IPS-18a (cell line): ENCODE measurements around the gene ZDHHC11.

Source experiments
- H3K27ac ChIP-seq: one replicate; pipeline ENCODE4 v1.5.1; 2013; ENCODE audit warnings: low read length
- H3K27me3 ChIP-seq: one replicate; pipeline ENCODE4 v1.6.1; 2013; ENCODE audit warnings: mild to moderate bottlenecking, low read length; ENCODE audit not compliant: control insufficient read depth, insufficient read depth
- H3K36me3 ChIP-seq: one replicate; pipeline ENCODE4 v1.6.1; 2013; ENCODE audit warnings: low read depth, low read length; ENCODE audit not compliant: control insufficient read depth
- H3K4me1 ChIP-seq: one replicate; pipeline ENCODE4 v1.6.1; 2013; ENCODE audit warnings: low read depth, low read length; ENCODE audit not compliant: control insufficient read depth
- H3K4me3 ChIP-seq: one replicate; pipeline ENCODE4 v1.5.1; 2013; ENCODE audit warnings: low read length
- H3K9ac ChIP-seq: one replicate; pipeline ENCODE4 v1.6.1; 2013; ENCODE audit warnings: mild to moderate bottlenecking, low read length, moderate library complexity
- H3K9me3 ChIP-seq: one replicate; pipeline ENCODE4 v1.6.1; 2013; ENCODE audit warnings: low read depth, low read length; ENCODE audit not compliant: control insufficient read depth

The ZDHHC11 gene, protein sequence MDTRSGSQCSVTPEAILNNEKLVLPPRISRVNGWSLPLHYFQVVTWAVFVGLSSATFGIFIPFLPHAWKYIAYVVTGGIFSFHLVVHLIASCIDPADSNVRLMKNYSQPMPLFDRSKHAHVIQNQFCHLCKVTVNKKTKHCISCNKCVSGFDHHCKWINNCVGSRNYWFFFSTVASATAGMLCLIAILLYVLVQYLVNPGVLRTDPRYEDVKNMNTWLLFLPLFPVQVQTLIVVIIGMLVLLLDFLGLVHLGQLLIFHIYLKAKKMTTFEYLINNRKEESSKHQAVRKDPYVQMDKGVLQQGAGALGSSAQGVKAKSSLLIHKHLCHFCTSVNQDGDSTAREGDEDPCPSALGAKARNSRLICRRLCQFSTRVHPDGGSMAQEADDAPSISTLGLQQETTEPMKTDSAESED

DNA sequence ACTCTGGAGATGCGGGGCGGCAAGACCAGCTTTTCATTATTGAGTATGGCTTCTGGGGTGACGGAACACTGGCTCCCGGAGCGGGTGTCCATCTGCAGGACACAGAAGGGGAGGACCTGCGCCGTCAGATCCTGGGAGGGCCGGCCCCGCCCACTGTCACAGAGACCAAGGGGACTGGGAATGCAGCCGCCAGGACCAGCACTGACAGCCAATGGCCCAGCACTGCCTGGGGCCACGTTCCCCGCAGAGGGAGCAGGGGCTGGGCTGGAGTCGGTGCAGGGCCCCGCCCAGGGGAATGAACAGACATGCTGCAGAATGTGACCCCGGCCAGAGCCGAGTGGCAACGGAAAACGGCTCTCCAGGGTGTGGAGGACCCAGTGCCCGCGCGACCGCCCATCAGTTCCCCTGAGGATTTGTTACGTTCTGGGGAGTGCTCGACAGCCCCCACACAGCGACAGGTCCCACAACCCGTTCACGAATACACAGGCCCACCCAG is at the start of gene ZDHHC11:
TSS of gene ZDHHC11 (minus strand) at position 476 of the 496 bp plus-strand sequence. CDS start at position 92, 384 bp downstream.
- Histone ChIP-seq H3K27ac (no peak within 1 kb of the TSS), H3K9me3 (no peaks in the 10 kb centered on the region), H3K4me3 (no peak within 1 kb of the TSS), H3K36me3 (no peaks in the 10 kb centered on the region), H3K27me3 (no peaks in the 10 kb centered on the region), H3K9ac (no peak within 1 kb of the TSS), H3K4me1 (no peaks in the 10 kb centered on the region)

DNA sequence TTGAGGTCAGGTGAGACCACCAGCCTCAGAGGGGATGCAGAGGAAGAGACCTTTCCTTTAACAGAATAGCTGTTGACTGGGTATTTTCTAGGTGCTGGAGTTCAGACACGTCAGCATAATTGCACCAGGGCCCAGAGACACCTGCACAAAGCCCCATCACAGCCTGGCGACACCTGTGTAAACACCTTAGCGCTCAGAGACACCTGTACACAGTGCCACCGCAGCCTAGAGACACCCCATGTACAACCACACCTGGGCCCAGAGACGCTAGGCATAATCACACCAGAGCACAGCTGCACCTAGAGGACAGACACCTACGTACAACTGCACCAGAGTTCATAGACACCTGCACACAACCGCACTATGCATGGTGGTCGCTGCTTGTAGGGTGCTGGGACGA is 42.9 kb upstream of the ZDHHC11 start:
- H3K9ac ChIP-seq = peak overlapping the region; percentile 94
- H3K36me3 ChIP-seq = peaks cover 48% of the 10 kb centered on the region
- no peaks in the 10 kb centered on the region for H3K4me1 ChIP-seq
- H3K9me3 ChIP-seq = no peaks in the 10 kb centered on the region
- peak overlapping the region; percentile 97 for H3K4me3 ChIP-seq
- H3K27me3 ChIP-seq = no peaks in the 10 kb centered on the region
- no peak overlapping the region for H3K27ac ChIP-seq

DNA sequence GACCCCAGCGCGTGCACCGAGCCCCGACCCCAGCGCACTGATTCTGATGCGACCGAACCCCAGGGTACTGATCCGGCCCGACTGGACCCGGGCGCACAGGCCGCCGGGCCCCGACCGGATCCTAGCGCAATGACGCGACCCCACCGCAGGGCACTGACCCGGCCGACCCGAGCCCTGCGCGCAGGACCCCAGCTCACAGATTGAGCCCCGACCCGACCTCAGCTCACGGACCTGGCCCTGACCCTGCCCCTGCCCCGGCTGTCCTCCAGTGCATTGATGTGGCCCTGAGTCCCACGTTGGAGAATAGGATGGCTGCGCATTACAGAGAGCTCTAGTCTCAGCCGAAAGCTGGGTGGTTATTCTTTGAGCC is 42.3 kb upstream of the ZDHHC11 start:
- peak overlapping the region; percentile 94 for H3K9ac ChIP-seq

DNA sequence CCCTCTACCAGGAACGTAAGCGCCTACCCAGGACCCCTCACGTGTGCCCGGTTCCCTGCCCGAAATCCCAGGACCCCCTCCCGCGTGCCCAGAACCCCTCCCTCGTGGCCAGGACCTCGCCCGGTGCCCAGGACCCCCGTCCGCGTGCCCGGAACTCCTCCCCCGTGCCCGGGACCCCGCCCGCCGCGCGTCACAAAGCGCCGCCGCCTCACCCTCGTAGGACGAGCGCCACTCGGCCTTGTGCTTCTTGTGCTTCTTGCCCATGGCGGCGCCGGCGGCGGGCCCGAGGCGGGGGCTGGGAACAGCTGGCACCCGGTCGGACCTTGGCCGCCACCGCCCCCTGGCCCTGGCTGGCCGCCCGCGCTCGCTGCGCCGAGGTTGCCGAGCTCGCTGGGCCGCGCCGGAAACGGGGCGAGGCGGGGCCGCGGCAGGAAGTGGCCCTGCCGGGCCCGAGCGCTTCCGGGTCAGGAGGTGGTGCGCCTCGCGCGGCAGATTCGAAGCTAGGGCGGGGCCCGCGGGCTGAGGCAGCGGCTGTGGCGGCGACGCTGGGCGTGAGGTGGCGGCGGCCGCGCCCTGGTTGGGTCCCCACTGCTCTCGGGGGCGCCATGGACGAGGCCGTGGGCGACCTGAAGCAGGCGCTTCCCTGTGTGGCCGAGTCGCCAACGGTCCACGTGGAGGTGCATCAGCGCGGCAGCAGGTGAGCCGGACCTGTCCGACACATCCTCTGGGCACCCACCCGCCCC is 41.8 kb upstream of the ZDHHC11 start, which contains the start of the genes BRD9 and TRIP13:
TSS of gene BRD9 (minus strand) at position 408 of the 743 bp plus-strand sequence. CDS start at position 264, 144 bp downstream.
TSS of gene TRIP13 (plus strand) at position 491 of the 743 bp plus-strand sequence. CDS start at position 606, 115 bp downstream.
- no peaks in the 10 kb centered on the region for H3K9me3 ChIP-seq
- peaks cover 59% of the 10 kb centered on the region for H3K36me3 ChIP-seq
- peak within 1 kb of the TSS; percentile 81 for H3K27ac ChIP-seq
- H3K4me3 ChIP-seq = peak within 1 kb of the TSS; percentile 97
- peak within 1 kb of the TSS; percentile 94 for H3K9ac ChIP-seq
- H3K27me3 ChIP-seq = no peaks in the 10 kb centered on the region
- no peaks in the 10 kb centered on the region for H3K4me1 ChIP-seq

More for the DNA sequence above, 42.3 kb upstream of the ZDHHC11 start:
- Histone ChIP-seq H3K4me1 (no peaks in the 10 kb centered on the region), H3K27ac (no peak overlapping the region), H3K9me3 (no peaks in the 10 kb centered on the region), H3K36me3 (peaks cover 54% of the 10 kb centered on the region), H3K4me3 (peak overlapping the region; percentile 97), H3K27me3 (no peaks in the 10 kb centered on the region)

DNA sequence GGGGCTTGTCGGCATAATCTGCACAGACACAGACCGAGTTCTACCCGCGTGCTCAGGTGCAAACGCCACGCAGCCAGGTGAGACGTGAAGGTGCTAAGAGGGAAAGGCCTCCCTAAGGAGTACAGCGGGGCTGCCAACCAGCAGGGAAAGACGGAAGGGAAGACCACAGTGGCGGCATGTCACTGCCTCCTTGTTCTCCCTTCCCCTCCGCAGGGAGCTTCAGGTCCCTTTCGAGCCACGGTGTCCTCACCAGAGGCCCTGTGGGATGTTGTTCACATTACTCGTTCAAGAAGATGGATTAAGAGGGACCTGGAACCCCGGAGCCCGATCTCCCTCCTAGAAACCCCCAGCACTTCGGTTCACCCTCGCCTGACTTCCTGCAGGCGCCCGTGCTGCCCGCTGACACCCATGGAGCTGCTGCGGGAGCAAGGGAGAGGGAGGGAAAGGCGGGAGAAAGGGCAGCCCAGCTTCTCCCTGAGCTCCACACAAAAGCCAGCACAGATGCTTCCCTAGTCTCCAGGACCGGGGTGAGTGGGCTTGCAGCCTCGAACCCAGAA is 41.1 kb upstream of the ZDHHC11 start:
- Histone ChIP-seq H3K9ac (peak overlapping the region; percentile 94), H3K9me3 (no peaks in the 10 kb centered on the region), H3K36me3 (peaks cover 64% of the 10 kb centered on the region), H3K4me1 (no peaks in the 10 kb centered on the region), H3K27me3 (no peaks in the 10 kb centered on the region), H3K4me3 (peak overlapping the region; percentile 97), H3K27ac (peak overlapping the region; percentile 81)

DNA sequence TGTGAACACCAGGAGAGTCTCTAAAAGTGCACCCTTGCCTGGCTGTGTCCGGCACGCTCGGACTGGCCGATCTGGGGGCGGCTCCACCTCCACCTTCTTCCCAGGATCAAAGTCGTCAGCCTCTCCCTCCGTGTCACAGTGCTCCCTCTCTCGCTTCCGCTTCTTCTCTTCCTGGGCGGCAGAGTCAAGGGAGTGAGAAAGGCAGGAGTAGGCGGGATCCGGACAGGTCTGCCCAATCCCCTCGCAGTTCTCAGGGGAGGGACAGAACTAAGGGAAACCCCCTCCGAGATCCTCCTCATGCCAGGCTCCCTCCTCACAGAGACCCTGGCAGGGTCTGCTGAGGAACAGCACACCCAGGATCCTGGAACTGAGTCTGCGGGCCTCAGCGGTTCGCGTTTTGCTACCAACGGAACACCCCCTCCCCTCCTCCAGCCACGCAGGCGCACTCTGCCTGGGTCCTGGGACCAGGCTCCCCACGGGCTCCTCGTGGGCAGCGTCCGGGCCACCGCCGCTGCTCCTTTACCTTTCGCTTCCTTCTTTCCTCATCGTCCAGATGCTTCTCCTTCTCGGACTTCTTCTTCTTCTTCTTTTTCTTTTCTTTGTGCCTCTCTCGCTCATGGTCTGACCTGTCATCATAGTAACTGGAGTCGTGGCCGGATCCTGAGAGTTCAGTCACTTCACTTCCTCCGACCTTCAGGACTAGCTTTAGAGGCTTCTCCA is 40.5 kb upstream of the ZDHHC11 start:
- peaks cover 64% of the 10 kb centered on the region for H3K36me3 ChIP-seq
- no peaks in the 10 kb centered on the region for H3K27me3 ChIP-seq
- peak overlapping the region; percentile 97 for H3K4me3 ChIP-seq
- H3K27ac ChIP-seq = no peak overlapping the region
- no peaks in the 10 kb centered on the region for H3K4me1 ChIP-seq
- no peaks in the 10 kb centered on the region for H3K9me3 ChIP-seq
- H3K9ac ChIP-seq = peak overlapping the region; percentile 94

DNA sequence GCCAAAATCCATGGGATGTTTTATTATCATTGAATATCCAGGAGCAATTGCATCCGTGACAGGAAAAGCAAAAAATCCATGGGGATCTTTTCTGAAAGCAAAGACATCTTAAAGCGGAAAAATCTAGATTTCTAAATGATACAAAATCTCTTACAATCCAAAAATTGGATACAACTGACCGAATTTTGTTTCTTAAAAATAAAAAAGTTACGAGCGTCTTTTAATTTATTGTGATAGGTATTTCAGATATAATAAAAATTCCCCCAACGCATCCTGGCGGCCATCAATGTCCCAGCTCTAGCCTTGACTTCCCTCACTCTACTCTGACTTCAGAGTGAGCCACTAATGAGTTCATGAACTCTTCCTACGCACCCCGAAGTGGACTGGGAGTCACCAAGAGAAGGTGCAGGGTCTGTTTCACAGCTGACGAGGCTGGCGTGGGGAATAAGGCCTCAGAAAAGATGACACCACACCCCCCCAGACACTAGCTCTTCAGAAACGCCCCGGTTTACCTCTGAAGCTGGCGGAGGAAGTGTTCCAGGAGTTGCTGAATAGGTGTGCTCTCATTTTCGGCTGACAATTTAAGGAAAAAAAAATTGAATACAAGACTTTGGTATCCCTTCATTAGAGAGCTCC is 38.4 kb upstream of the ZDHHC11 start:
- no peak overlapping the region for H3K4me3 ChIP-seq
- H3K4me1 ChIP-seq = no peaks in the 10 kb centered on the region
- no peak overlapping the region for H3K9ac ChIP-seq
- no peak overlapping the region for H3K27ac ChIP-seq
- H3K36me3 ChIP-seq = peaks cover 67% of the 10 kb centered on the region
- no peaks in the 10 kb centered on the region for H3K9me3 ChIP-seq
- H3K27me3 ChIP-seq = no peaks in the 10 kb centered on the region

DNA sequence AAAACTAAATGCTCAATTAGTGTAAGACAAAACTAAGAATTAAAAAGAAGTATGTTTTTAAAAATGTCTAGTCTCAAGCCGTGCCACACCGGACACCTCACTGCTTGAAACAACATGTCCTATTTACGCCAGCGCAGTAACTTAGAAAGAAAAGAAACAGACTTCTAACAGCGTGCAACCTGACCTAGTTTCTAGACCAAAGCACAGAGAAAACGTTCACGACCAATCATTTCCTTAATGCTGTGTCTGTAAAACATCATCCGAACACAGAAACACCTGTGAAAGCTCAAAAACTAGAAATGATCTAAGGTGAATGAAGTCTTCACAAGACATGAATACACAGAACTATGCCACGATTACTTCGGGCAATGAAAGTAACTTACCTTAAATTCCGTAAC is 37.9 kb upstream of the ZDHHC11 start:
- H3K36me3 ChIP-seq = peaks cover 72% of the 10 kb centered on the region
- no peaks in the 10 kb centered on the region for H3K9me3 ChIP-seq
- no peaks in the 10 kb centered on the region for H3K4me1 ChIP-seq

DNA sequence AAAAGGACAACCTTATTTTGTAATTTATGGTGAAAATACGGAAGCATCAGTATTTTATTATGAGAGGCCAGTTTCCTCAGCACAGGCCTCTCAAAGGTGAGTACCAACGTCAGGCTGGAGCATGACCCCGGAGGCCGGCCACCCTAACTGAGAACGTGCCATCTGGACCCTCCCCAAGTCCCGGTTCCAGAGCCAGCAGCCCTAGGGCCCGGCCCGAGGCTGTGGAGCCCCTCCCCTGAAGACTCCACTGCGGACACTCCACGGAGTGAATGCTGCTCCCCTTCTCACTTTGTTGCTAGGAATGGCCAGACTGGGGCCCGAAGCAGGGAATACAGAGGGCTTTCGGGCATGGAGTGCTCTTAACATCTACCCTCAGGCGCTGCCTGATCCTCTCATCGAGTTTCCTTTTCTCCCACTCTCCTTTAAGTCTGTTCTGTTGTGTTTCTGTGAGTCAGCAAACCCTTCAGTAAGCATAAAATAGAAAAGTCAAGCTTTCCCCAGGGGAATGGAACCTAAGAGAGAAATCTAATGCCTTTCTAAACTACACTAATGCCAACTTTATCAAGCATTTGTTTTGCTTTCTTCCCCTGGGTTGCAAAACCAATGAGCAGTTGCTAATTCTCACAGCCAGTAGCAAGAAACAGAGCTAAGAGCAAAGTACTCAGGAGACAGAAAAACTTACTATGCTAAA is 37.3 kb upstream of the ZDHHC11 start:
- Histone ChIP-seq H3K4me3 (no peak overlapping the region), H3K9ac (no peak overlapping the region), H3K36me3 (peaks cover 78% of the 10 kb centered on the region), H3K27me3 (no peaks in the 10 kb centered on the region), H3K9me3 (no peaks in the 10 kb centered on the region), H3K27ac (no peak overlapping the region), H3K4me1 (no peaks in the 10 kb centered on the region)

More for the DNA sequence above, 37.9 kb upstream of the ZDHHC11 start:
- Histone ChIP-seq H3K27ac (no peak overlapping the region), H3K27me3 (no peaks in the 10 kb centered on the region), H3K4me3 (no peak overlapping the region), H3K9ac (no peak overlapping the region)

DNA sequence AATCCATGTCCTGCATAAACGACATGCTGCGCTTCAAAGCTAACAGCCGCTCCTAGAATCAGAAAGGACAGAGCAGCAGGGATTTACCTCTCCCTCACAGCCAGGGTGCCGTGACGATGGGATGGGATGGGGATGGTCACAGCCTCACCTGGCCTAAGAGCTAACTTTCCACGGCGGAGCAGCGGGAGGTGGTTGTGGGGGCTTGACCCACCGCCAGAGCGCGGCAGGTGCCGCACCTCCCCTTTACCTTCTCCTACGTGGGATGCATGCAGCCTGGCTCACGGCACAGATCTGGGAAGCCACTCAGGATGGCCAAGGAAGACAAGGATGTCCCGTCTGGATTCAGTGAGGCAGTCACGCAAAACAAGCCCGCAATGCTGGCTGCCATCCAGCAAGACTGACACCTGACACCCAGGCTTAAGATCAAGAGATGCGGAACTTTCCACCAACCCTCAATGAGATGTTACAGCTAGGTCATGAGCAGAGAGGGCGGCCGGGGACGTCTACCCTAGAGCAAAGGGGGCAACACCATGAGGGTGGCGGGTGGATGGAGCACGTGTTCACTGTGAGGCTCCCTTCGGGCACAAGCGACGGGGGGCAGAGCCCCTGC is 36.0 kb upstream of the ZDHHC11 start:
- H3K9me3 ChIP-seq = no peaks in the 10 kb centered on the region
- H3K27me3 ChIP-seq = no peaks in the 10 kb centered on the region
- no peaks in the 10 kb centered on the region for H3K4me1 ChIP-seq
- peaks cover 90% of the 10 kb centered on the region for H3K36me3 ChIP-seq
- no peak overlapping the region for H3K9ac ChIP-seq
- H3K27ac ChIP-seq = no peak overlapping the region
- H3K4me3 ChIP-seq = no peak overlapping the region
